Dendritic cell treated with granulocyte-macrophage colony-stimulating factor and Interleukin-4, amounts not matched to agents 40 ng/mL and 50 ng/mL, for 4 days (primary cell): ENCODE data around the gene PEMT.

Experiments
- H3K27ac Mint-ChIP-seq: one replicate; pipeline ENCODE4 v1.8.0; 2022; ENCODE audit warnings: mild to moderate bottlenecking, mixed read lengths
- H3K27me3 Mint-ChIP-seq: one replicate; pipeline ENCODE4 v1.8.0; 2022; ENCODE audit warnings: mild to moderate bottlenecking, mixed read lengths
- H3K36me3 Mint-ChIP-seq: one replicate; pipeline ENCODE4 v1.8.0; 2022; ENCODE audit warnings: low read depth, mixed read lengths
- H3K4me1 Mint-ChIP-seq: one replicate; pipeline ENCODE4 v1.8.0; 2022; ENCODE audit warnings: low read depth, mixed read lengths
- H3K4me3 Mint-ChIP-seq: one replicate; pipeline ENCODE4 v1.8.0; 2022; ENCODE audit warnings: mild to moderate bottlenecking, moderate library complexity, mixed read lengths
- H3K9me3 Mint-ChIP-seq: one replicate; pipeline ENCODE4 v1.8.0; 2022; ENCODE audit warnings: mixed read lengths
- intact Hi-C: fragments of 100-400 bp; cut with micrococcal nuclease; formaldehyde crosslinking; loops from one replicate; pipeline ENCODE4 v1.15.0; 2022

The PEMT gene

GRCh38 chr17:17547210-17547764 lies 44.2 kb downstream of the PEMT start:
- intact Hi-C loops: no loop called here
- Mint-ChIP-seq H3K27ac (no peak overlapping the region), H3K36me3 (no peaks in the 10 kb centered on the region), H3K4me3 (no peak overlapping the region), H3K4me1 (no peaks in the 10 kb centered on the region), H3K27me3 (no peaks in the 10 kb centered on the region), H3K9me3 (no peaks in the 10 kb centered on the region)

GRCh38 chr17:17546399-17547185 lies 44.9 kb downstream of the PEMT start:
- Mint-ChIP-seq H3K27ac (no peak overlapping the region), H3K36me3 (no peaks in the 10 kb centered on the region), H3K27me3 (no peaks in the 10 kb centered on the region), H3K9me3 (no peaks in the 10 kb centered on the region), H3K4me3 (no peak overlapping the region), H3K4me1 (no peaks in the 10 kb centered on the region)
- intact Hi-C loops: no loop called here

GRCh38 chr17:17545984-17546383 lies 45.5 kb downstream of the PEMT start:
- H3K9me3 Mint-ChIP-seq: no peaks in the 10 kb centered on the region
- intact Hi-C loops: no loop called here
- H3K36me3 Mint-ChIP-seq: no peaks in the 10 kb centered on the region
- H3K27me3 Mint-ChIP-seq: no peaks in the 10 kb centered on the region
- no peak overlapping the region for H3K27ac Mint-ChIP-seq
- H3K4me3 Mint-ChIP-seq: no peak overlapping the region
- no peaks in the 10 kb centered on the region for H3K4me1 Mint-ChIP-seq

- Mint-ChIP-seq H3K4me3 (no peak overlapping the region), H3K9me3 (no peaks in the 10 kb centered on the region), H3K27me3 (no peaks in the 10 kb centered on the region), H3K36me3 (no peaks in the 10 kb centered on the region), H3K4me1 (no peaks in the 10 kb centered on the region), H3K27ac (no peak overlapping the region)
- intact Hi-C loops: no loop called here
These were observed 46.3 kb downstream of the PEMT start for GRCh38 chr17:17545031-17545820.

GRCh38 chr17:17542906-17543635 lies 48.4 kb downstream of the PEMT start:
- Mint-ChIP-seq H3K36me3 (no peaks in the 10 kb centered on the region), H3K4me1 (no peaks in the 10 kb centered on the region), H3K27ac (no peak overlapping the region), H3K9me3 (no peaks in the 10 kb centered on the region), H3K27me3 (no peaks in the 10 kb centered on the region), H3K4me3 (no peak overlapping the region)
- intact Hi-C loops: no loop called here

GRCh38 chr17:17541640-17542001 lies 49.9 kb downstream of the PEMT start:
- Mint-ChIP-seq H3K9me3 (no peaks in the 10 kb centered on the region), H3K4me3 (no peak overlapping the region), H3K27ac (no peak overlapping the region), H3K27me3 (no peaks in the 10 kb centered on the region), H3K36me3 (no peaks in the 10 kb centered on the region), H3K4me1 (no peaks in the 10 kb centered on the region)
- intact Hi-C loops: no loop called here

- H3K36me3 Mint-ChIP-seq: no peaks in the 10 kb centered on the region
- intact Hi-C loops: no loop called here
- H3K4me3 Mint-ChIP-seq: no peak overlapping the region
- no peaks in the 10 kb centered on the region for H3K9me3 Mint-ChIP-seq
- no peak overlapping the region for H3K27ac Mint-ChIP-seq
- no peaks in the 10 kb centered on the region for H3K4me1 Mint-ChIP-seq
- H3K27me3 Mint-ChIP-seq: no peaks in the 10 kb centered on the region
These were observed 50.4 kb downstream of the PEMT start for GRCh38 chr17:17540935-17541639.

- Mint-ChIP-seq H3K27me3 (no peaks in the 10 kb centered on the region), H3K27ac (no peak overlapping the region), H3K9me3 (no peaks in the 10 kb centered on the region), H3K36me3 (no peaks in the 10 kb centered on the region), H3K4me3 (no peak overlapping the region), H3K4me1 (no peaks in the 10 kb centered on the region)
- intact Hi-C loops: no loop called here
These were observed 51.1 kb downstream of the PEMT start for GRCh38 chr17:17540278-17540906.

GRCh38 chr17:17539591-17539990 lies 51.9 kb downstream of the PEMT start:
- no peaks in the 10 kb centered on the region for H3K36me3 Mint-ChIP-seq
- no peaks in the 10 kb centered on the region for H3K27me3 Mint-ChIP-seq
- H3K9me3 Mint-ChIP-seq: no peaks in the 10 kb centered on the region
- no peak overlapping the region for H3K27ac Mint-ChIP-seq
- no peak overlapping the region for H3K4me3 Mint-ChIP-seq
- no peaks in the 10 kb centered on the region for H3K4me1 Mint-ChIP-seq
- intact Hi-C loops: no loop called here

GRCh38 chr17:17538417-17539391 lies 52.8 kb downstream of the PEMT start:
- Mint-ChIP-seq H3K27me3 (no peaks in the 10 kb centered on the region), H3K27ac (no peak overlapping the region), H3K36me3 (no peaks in the 10 kb centered on the region), H3K4me3 (no peak overlapping the region), H3K9me3 (no peaks in the 10 kb centered on the region), H3K4me1 (no peaks in the 10 kb centered on the region)
- intact Hi-C loops: no loop called here

GRCh38 chr17:17537311-17538099 lies 54.0 kb downstream of the PEMT start:
- intact Hi-C loops: no loop called here
- Mint-ChIP-seq H3K27ac (no peak overlapping the region), H3K9me3 (no peaks in the 10 kb centered on the region), H3K4me1 (no peaks in the 10 kb centered on the region), H3K4me3 (no peak overlapping the region), H3K36me3 (no peaks in the 10 kb centered on the region), H3K27me3 (no peaks in the 10 kb centered on the region)

GRCh38 chr17:17536702-17537101 lies 54.8 kb downstream of the PEMT start:
- Mint-ChIP-seq H3K4me3 (no peak overlapping the region), H3K4me1 (no peaks in the 10 kb centered on the region), H3K9me3 (no peaks in the 10 kb centered on the region), H3K27me3 (no peaks in the 10 kb centered on the region), H3K27ac (no peak overlapping the region), H3K36me3 (no peaks in the 10 kb centered on the region)
- intact Hi-C loops: no loop called here
